Measurements from ENCODE around the gene KRI1. TPM values are rescaled to one million over a fixed set of nuclear protein-coding genes. Genes with fewer than 3 reads are reported as not detected.

Gene KRI1
- polyA plus RNA-seq, 4 donors, result 14.8 to 21.2 (median 18.1) TPM

Other genes with a start within 250 kb of the KRI1 start
- gene FDX2, start 250.0 kb downstream of the KRI1 start, polyA plus RNA-seq, result 10 to 100 TPM; 15.1 to 22.9 (median 18.0) TPM
- 10 to 100 TPM; 14.1 to 50.0 (median 21.1) TPM for gene RAVER1, start 232.5 kb downstream of the KRI1 start, polyA plus RNA-seq
- 10 to 100 TPM in 3 of 4 donors, 1 to 10 TPM in 1; 8.3 to 23.8 (median 16.0) TPM for gene ICAM3, start 226.4 kb downstream of the KRI1 start, polyA plus RNA-seq
- 100 to 1,000 TPM in 3 of 4 donors, 10 to 100 TPM in 1; 81.8 to 162 (median 124) TPM for gene TYK2, start 185.4 kb downstream of the KRI1 start, polyA plus RNA-seq
- gene CDC37, start 162.5 kb downstream of the KRI1 start, polyA plus RNA-seq, result 100 to 1,000 TPM; 128 to 202 (median 147) TPM
- gene PDE4A, start 145.5 kb downstream of the KRI1 start, polyA plus RNA-seq, result 1 to 10 TPM in 3 of 4 donors, under 1 TPM in 1; 0.67 to 3.5 (median 2.0) TPM
- 10 to 100 TPM; 35.1 to 73.8 (median 56.4) TPM for gene KEAP1, start 62.7 kb downstream of the KRI1 start, polyA plus RNA-seq
- under 1 TPM in 2 of 4 donors, not detected in 2; 0.09 to 0.89 TPM for gene S1PR5, start 48.6 kb downstream of the KRI1 start, polyA plus RNA-seq
- gene ATG4D, start 22.1 kb downstream of the KRI1 start, polyA plus RNA-seq, result 100 to 1,000 TPM in 2 of 4 donors, 10 to 100 TPM in 2; 24.0 to 181 (median 105) TPM
- 10 to 100 TPM in 3 of 4 donors, 1 to 10 TPM in 1; 4.4 to 19.0 (median 14.2) TPM for gene CDKN2D, start 3.0 kb upstream of the KRI1 start, polyA plus RNA-seq
- 100 to 1,000 TPM in 2 of 4 donors, 10 to 100 TPM in 2; 85.5 to 238 (median 99.7) TPM for gene AP1M2, start 21.3 kb upstream of the KRI1 start, polyA plus RNA-seq
- gene SLC44A2, start 59.5 kb upstream of the KRI1 start, polyA plus RNA-seq, result 10 to 100 TPM in 3 of 4 donors, 1 to 10 TPM in 1; 5.7 to 41.6 (median 19.0) TPM
- 100 to 1,000 TPM in 2 of 4 donors, 10 to 100 TPM in 2; 37.3 to 170 (median 87.6) TPM for gene ILF3, start 88.3 kb upstream of the KRI1 start, polyA plus RNA-seq
- 100 to 1,000 TPM in 1 of 4 donors, 10 to 100 TPM in 3; 45.9 to 107 (median 64.0) TPM for gene QTRT1, start 135.4 kb upstream of the KRI1 start, polyA plus RNA-seq
- gene DNM2, start 152.1 kb upstream of the KRI1 start, polyA plus RNA-seq, result 100 to 1,000 TPM; 145 to 248 (median 166) TPM

Data from small intestine (tissue), 4 donors.